Keratinocyte (primary cell): ENCODE data around the gene RHOBTB1. TPM values are rescaled to one million over a fixed set of nuclear protein-coding genes. Genes with fewer than 3 reads are reported as not detected.

Experiments used
- DNase-seq: peaks from one replicate; pipeline ENCODE4 v3.0.0-alpha.2; 2011; ENCODE audit warnings: low read depth, missing footprints, low spot score
- FAIRE-seq: peaks from 2 replicates; lab custom pipeline; 2011; peaks lifted over from hg19 to GRCh38; lab: Jason Lieb, UNC
- H2AFZ ChIP-seq: 2 replicates; pipeline ENCODE4 v1.6.0; 2012; ENCODE audit warnings: low read length, control low read depth, inconsistent platforms; ENCODE audit not compliant: control insufficient read depth
- H3K27ac ChIP-seq: 2 replicates; pipeline ENCODE4 v1.5.1; 2011; ENCODE audit warnings: low read length; ENCODE audit not compliant: control insufficient read depth, insufficient read depth
- H3K27me3 ChIP-seq: 3 replicates; pipeline ENCODE4 v1.6.0; 2011; ENCODE audit warnings: low read length; ENCODE audit not compliant: control insufficient read depth, insufficient read depth; ENCODE audit errors: extremely low read depth
- H3K36me3 ChIP-seq, 2 experiments: 2 replicates in 1 of 2; 3 replicates in 1 of 2; pipeline ENCODE4 v1.5.1; 2011; ENCODE audit warnings: low read length in 2 of 2, mild to moderate bottlenecking in 1 of 2; ENCODE audit not compliant: control insufficient read depth in 2 of 2, insufficient read depth in 2 of 2; ENCODE audit errors: extremely low read depth in 1 of 2
- H3K4me1 ChIP-seq: 3 replicates; pipeline ENCODE4 v1.5.1; 2011; ENCODE audit warnings: low read length; ENCODE audit not compliant: control insufficient read depth, insufficient read depth; ENCODE audit errors: extremely low read depth
- H3K4me2 ChIP-seq: 3 replicates; pipeline ENCODE4 v1.6.0; 2011; ENCODE audit warnings: low read depth, low read length; ENCODE audit not compliant: control insufficient read depth, insufficient read depth; ENCODE audit errors: extremely low read depth
- H3K4me3 ChIP-seq, 3 experiments: fragments of 200-600 bp in 1 of 3; sonication (generic) in 1 of 3; 2 replicates in 2 of 3; 3 replicates in 1 of 3; pipeline ENCODE4 v1.5.1; 2011 to 2016; ENCODE audit warnings: low read length in 3 of 3, mild to moderate bottlenecking in 3 of 3, control low read depth in 2 of 3, inconsistent platforms in 1 of 3, low read depth in 1 of 3, mixed read lengths in 1 of 3, mixed run types in 1 of 3, moderate library complexity in 1 of 3; ENCODE audit not compliant: control insufficient read depth in 2 of 3, insufficient read depth in 2 of 3; ENCODE audit errors: extremely low read depth in 1 of 3
- H3K79me2 ChIP-seq: 2 replicates; pipeline ENCODE4 v1.6.0; 2012; ENCODE audit warnings: low read length; ENCODE audit not compliant: control insufficient read depth, insufficient read depth
- H3K9ac ChIP-seq: 3 replicates; pipeline ENCODE4 v1.6.0; 2011; ENCODE audit warnings: low read length; ENCODE audit not compliant: control insufficient read depth, insufficient read depth; ENCODE audit errors: extremely low read depth
- H3K9me1 ChIP-seq: 3 replicates; pipeline ENCODE4 v1.6.0; 2011; ENCODE audit warnings: low read length; ENCODE audit not compliant: control insufficient read depth, insufficient read depth; ENCODE audit errors: extremely low read depth
- H3K9me3 ChIP-seq: 2 replicates; pipeline ENCODE4 v1.5.1; 2012; ENCODE audit warnings: low read depth, low read length; ENCODE audit not compliant: control insufficient read depth
- H4K20me1 ChIP-seq: 3 replicates; pipeline ENCODE4 v1.6.0; 2011; ENCODE audit warnings: low read length; ENCODE audit not compliant: control insufficient read depth, insufficient read depth; ENCODE audit errors: extremely low read depth
- EZH2 ChIP-seq: IDR thresholded peaks from one replicate; pipeline ENCODE4 v1.6.1; 2012; ENCODE audit warnings: inconsistent platforms, mild to moderate bottlenecking, low read length, moderate library complexity
- dilution Hi-C: fragments of 300-500 bp; cut with MboI; formaldehyde crosslinking; loops from one replicate; pipeline ENCODE4 v1.7.0; 2020; ENCODE audit warnings: low sequenced_read_pairs; ENCODE audit not compliant: extremely low pct_ligation_motif_present
- polyA plus RNA-seq, 5 experiments: library from polyadenylated mRNA; depleted of rRNA in 3 of 5; stranded (reverse) in 3 of 5; stranded (forward) in 1 of 5; unstranded in 1 of 5; fragments of >200 nt; gene quantifications; 1 replicate in 1 of 5; 2 replicates in 3 of 5; 3 replicates in 1 of 5; pipeline versions ENCODE4 v1.2.1 to v1.2.3, GENCODE V29; 2011 to 2012; ENCODE audit warnings: missing spikeins in 2 of 5, low read depth in 1 of 5, low replicate concordance in 1 of 5
- TF ChIP-seq, protein P1 (sequence below), 3 experiments: IDR thresholded peaks in 1 of 3; conservative IDR thresholded peaks in 1 of 3; optimal IDR thresholded peaks in 1 of 3; 2 replicates in 2 of 3; 3 replicates in 1 of 3; pipeline versions ENCODE3 to v1.5.1; 2011; ENCODE audit warnings: low read length in 3 of 3, mild to moderate bottlenecking in 3 of 3, moderate library complexity in 2 of 3, control low read depth in 1 of 3, inconsistent platforms in 1 of 3; ENCODE audit not compliant: insufficient read depth in 2 of 3; ENCODE audit errors: extremely low read depth in 1 of 3

Gene RHOBTB1
- polyA plus RNA-seq, 1 donor (not counting 4 experiments of a cell fraction or from before 2014, with no cell fraction given), result 4.6 TPM

DNA sequence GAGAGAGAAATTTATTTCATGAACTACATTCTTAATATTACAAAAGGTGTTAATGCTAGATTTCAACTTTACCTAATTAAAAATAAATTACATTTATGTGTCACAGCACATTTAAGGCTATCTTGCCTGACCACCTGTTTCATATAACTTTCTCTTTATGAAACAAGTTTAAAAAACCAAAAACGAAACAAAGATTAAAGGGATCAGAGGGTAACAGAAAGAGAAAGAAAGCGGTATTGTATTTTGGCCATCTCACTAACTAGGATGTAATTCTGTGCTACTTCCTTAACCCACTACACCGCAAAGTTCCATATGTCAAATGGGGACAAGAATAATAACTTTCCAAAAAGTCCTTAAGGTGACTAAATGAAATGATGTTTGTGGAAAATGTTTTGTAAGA, 6.3 kb upstream of the RHOBTB1 start:
- no peak for DNase-seq
- FAIRE-seq, result no peak
- TF ChIP-seq, protein P1, sequence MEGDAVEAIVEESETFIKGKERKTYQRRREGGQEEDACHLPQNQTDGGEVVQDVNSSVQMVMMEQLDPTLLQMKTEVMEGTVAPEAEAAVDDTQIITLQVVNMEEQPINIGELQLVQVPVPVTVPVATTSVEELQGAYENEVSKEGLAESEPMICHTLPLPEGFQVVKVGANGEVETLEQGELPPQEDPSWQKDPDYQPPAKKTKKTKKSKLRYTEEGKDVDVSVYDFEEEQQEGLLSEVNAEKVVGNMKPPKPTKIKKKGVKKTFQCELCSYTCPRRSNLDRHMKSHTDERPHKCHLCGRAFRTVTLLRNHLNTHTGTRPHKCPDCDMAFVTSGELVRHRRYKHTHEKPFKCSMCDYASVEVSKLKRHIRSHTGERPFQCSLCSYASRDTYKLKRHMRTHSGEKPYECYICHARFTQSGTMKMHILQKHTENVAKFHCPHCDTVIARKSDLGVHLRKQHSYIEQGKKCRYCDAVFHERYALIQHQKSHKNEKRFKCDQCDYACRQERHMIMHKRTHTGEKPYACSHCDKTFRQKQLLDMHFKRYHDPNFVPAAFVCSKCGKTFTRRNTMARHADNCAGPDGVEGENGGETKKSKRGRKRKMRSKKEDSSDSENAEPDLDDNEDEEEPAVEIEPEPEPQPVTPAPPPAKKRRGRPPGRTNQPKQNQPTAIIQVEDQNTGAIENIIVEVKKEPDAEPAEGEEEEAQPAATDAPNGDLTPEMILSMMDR (optimal IDR thresholded peaks at IDR 0.05 in 1 of 3, IDR thresholded peaks at IDR 0.05 in 1 of 3, conservative IDR thresholded peaks at IDR 0.05 in 1 of 3; ENCODE audit: extremely low read depth in 1 of 3, insufficient read depth in 2 of 3, low read length in 3 of 3), result no peak
- no peak for TF ChIP-seq EZH2
- Histone ChIP-seq H3K79me2 (no peaks in the 10 kb centered on the region), H3K27ac (no peak overlapping the region), H4K20me1 (no peaks in the 10 kb centered on the region), H3K9me1 (no peaks in the 10 kb centered on the region), H3K27me3 (no peaks in the 10 kb centered on the region), H3K4me2 (no peak overlapping the region), H3K4me3 (no peak overlapping the region), H3K36me3 (no peaks in the 10 kb centered on the region), H3K9me3 (no peaks in the 10 kb centered on the region), H3K4me1 (no peaks in the 10 kb centered on the region), H3K9ac (no peak overlapping the region), H2AFZ (no peak overlapping the region)
- dilution Hi-C loops, result no loop called here

DNA sequence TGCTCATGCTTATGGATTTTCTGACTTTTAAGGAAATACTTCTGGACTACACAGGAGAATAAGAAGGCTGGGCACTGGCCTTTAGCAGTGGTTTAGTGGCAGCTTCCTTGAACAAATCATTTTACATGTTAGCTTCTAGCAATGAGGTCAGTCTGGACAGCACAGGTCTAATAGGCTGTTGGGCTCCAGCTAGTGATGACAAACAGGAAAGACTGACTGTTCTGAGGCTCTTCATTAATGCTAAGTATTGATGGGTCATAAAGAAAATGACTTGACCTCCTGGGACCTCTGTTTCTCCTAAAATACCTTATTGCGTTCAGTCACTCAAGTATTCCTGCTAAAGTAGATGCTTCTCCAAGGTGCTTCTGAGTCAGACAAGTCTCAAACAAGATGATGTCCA, 4.9 kb upstream of the RHOBTB1 start:
- DNase-seq, result no peak
- Histone ChIP-seq H3K9me3 (no peaks in the 10 kb centered on the region), H3K9ac (no peak overlapping the region), H3K27me3 (peaks cover 9% of the 10 kb centered on the region), H3K79me2 (no peaks in the 10 kb centered on the region), H4K20me1 (no peaks in the 10 kb centered on the region), H3K4me1 (no peaks in the 10 kb centered on the region), H3K9me1 (no peaks in the 10 kb centered on the region), H3K36me3 (no peaks in the 10 kb centered on the region), H3K27ac (no peak overlapping the region), H3K4me2 (no peak overlapping the region), H3K4me3 (no peak overlapping the region), H2AFZ (no peak overlapping the region)
- TF ChIP-seq EZH2, result no peak
- TF ChIP-seq, protein P1 (optimal IDR thresholded peaks at IDR 0.05 in 1 of 3, IDR thresholded peaks at IDR 0.05 in 1 of 3, conservative IDR thresholded peaks at IDR 0.05 in 1 of 3; ENCODE audit: extremely low read depth in 1 of 3, insufficient read depth in 2 of 3, low read length in 3 of 3), result no peak
- dilution Hi-C loops, result no loop called here
- no peak for FAIRE-seq
